Measurements from ENCODE around the gene RDH16.

- no peak for TF ChIP-seq CTCF (IDR thresholded peaks at IDR 0.05)
- no peak for TF ChIP-seq POLR2A (IDR thresholded peaks at IDR 0.05)
These were observed 26.0 kb upstream of the RDH16 start for GRCh38 chr12:56983386-56983785.

Data from esophagus squamous epithelium (tissue), 4 donors.